Ramos (cell line): ENCODE measurements around the gene KRT14.
"Not testable (repeated sequence)": the region's sequence is repeated elsewhere in the genome, so short reads cannot be mapped to it uniquely, and the experiment has no call there.

Experiments used
- in situ Hi-C: fragments of 300-500 bp; cut with MboI; formaldehyde crosslinking; loops from one replicate; pipeline ENCODE4 v1.14.3; 2022; ENCODE audit warnings: low sequenced_read_pairs; ENCODE audit not compliant: unreplicated experiment

KRT14 gene

GRCh38 chr17:41548844-41549595 is 37.7 kb downstream of the KRT14 start:
- in situ Hi-C loops = no loop called here

- in situ Hi-C loops = no loop called here
Measured at GRCh38 chr17:41547921-41548843, 38.5 kb downstream of the KRT14 start.

DNA sequence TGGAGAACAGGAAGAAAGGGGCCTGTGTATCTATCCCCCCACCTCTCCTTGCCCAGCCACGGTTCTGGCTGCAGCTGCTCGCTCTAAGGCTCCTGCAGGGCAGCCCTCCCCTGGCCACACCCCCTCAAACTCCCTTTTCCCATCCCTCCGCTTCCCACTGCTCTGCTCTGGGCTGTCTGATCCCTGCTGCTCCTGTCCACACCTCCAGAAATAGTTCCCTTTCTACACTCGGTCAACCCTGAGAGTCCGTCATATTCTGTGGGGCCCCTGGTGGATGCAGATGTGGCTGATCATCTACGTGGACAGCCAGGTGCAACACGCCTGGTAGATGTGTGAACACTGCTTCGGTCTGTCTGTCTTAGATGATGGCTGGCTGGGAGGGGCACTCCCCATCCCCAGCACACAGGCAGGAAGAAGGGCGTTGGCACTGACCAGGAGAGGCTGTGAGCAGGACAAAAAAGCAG is 39.3 kb downstream of the KRT14 start:
- in situ Hi-C loops = no loop called here

DNA sequence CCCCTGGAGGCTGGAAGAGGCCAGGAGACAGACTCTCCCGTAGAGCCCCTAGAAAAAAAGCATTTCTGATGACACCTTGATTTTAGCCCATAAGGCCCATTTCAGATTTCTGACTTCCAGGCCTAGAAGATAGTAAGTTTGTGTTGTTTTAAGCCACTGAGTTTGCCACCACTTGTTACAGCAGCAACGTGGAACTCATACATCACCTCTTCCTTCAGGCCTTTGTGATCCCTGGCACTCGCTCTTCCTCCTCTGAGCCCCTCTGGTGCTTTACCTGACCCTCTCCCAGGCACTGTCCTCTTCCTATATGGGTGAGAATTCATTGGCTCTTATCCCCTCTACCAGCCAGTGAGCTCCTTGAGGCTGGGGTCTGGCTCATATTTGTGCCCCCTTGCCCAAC is 39.9 kb downstream of the KRT14 start:
- in situ Hi-C loops = no loop called here

DNA sequence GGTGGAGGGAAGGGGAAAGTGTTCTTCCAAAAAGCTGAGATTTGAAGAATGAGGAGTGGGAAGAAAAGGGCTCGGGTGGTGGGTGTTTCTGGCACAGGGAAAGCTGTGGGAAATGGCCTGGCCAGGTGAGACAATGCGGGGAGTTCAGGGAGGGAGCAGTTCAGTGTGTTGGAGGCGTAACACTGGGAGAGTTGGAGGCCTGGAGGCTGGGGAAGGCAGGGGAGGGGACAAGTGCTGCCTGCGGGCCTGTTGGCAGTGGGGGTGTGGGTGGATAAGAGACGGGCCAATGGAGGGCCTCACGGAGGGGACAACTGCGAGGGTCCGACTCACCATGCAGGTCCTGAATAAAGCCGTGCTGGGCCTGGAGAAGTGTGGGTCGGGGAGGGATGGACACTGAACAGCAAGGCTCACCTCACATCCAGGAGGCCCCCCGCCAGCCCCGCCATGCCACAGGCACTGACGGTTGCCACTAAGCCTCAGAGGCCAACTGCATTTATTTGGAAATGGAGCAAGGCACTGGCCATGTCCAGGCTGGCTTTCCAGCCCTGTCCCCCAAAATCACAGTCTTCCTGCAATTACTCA is 40.8 kb downstream of the KRT14 start:
- in situ Hi-C loops = no loop called here

- in situ Hi-C loops = no loop called here
Measured at GRCh38 chr17:41544935-41545334, 41.8 kb downstream of the KRT14 start.

DNA sequence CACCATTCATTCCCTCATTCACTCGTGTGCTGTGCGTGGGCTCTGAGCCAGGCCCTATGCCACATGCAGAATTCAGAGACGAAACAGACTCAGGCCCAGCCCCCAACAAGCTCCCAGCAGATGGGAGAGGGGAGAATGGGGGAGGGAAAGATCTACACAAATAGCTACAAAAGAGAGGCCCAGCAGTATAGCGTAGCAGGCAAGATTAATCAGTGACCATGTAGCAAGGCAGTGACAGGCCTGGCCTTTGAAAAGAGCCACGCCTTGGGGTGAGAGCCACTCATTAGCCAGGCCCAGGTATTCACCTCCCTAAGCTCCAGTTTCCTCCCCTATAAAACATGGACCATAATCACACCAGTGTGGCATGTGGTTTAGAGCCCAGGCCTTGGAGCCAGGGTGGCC is 42.2 kb downstream of the KRT14 start:
- in situ Hi-C loops = no loop called here

- in situ Hi-C loops = not testable (repeated sequence)
Measured at GRCh38 chr17:41542786-41543185, 43.9 kb downstream of the KRT14 start.

DNA sequence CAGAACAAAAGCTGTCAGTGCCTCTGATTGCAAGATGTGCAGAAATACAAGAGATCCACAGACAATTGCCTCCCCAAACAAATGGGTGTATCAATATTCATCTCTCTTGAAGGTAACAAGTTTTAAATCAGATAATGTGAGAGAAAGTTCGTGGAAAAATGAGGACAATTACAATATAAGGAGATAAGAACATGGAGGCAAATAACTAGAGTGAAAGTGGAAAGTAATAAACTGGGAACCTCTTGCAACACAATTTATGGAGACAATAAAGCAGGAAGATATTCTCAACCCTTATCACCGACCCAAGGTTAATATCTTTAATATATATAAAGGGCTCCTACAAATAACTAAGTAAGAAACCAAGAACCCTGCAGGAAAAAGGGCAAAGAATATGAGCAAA is 44.3 kb downstream of the KRT14 start:
- in situ Hi-C loops = no loop called here

DNA sequence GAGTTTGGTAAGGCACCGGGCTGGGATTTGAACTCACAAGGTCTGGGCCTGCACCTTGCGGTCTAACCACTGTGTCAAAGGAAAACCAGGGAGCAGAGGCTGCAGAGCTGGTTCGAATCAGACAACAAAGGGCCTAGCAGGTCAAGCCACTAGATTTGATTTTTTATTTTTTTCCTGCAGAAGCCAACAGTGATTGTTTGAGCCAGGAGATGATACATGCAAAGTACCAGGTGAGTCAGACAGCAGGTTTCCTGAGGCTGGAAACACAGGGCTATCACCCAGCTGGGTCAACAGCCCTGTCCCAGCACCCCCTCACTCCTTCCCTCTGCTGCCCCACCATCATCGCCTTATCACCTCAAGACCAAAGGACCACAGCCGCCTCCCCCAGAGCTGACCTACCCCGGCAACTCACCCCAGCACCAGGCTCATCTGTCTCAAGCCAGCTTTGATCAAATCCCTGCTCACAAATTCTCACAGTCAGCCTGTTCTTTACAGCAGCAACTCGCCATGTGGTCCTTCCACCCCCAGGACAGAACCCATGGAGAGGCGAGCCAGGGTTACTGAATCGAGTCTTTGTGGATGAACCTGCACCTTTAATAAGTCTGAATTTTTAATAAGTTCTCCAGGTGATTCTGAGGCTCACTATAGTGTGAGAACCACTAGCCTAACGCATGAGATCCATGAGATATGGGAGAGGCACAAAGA is 45.6 kb downstream of the KRT14 start:
- in situ Hi-C loops = no loop called here

- in situ Hi-C loops = no loop called here
Measured at GRCh38 chr17:41539979-41540701, 46.6 kb downstream of the KRT14 start.

DNA sequence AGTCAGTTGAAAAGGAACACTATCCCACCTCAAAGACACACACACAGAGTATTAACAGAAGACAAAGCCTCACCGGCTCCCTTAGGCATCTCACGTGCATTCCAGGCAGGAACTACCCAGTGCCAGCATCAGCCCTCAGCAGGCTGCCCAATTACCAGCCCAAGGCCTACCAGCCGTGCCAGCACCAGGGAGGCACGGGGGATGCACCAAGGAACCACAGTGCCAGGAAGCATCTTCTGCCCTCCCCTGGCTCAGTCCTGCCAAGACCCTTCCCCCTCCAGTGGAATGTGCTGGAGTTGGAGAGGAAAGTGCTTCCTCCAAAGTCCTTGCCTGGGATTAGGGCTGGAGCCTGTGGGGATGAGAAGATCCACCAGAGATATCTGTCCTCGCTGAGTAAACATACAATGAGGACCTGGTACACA is 47.6 kb downstream of the KRT14 start:
- in situ Hi-C loops = no loop called here

GRCh38 chr17:41538565-41538991 is 48.1 kb downstream of the KRT14 start:
- in situ Hi-C loops = no loop called here

- in situ Hi-C loops = no loop called here
Measured at GRCh38 chr17:41537990-41538389, 48.7 kb downstream of the KRT14 start.

DNA sequence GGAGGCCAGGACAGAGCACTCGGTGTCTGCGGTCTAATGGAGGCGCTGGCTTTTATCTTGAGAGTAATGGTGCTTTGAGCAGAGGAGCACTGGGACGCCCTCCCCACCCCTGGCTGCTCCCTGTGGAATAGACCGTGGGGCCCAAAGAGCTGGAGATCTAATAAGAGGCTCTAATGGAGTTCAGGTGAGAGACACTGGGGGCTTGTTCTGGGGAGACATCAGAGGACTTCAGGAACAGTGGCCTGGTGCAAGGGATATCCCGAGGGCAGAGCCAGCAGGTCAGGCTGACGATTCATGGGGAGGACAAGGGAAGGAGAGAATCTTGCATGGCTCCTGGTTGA is 49.1 kb downstream of the KRT14 start:
- in situ Hi-C loops = no loop called here

DNA sequence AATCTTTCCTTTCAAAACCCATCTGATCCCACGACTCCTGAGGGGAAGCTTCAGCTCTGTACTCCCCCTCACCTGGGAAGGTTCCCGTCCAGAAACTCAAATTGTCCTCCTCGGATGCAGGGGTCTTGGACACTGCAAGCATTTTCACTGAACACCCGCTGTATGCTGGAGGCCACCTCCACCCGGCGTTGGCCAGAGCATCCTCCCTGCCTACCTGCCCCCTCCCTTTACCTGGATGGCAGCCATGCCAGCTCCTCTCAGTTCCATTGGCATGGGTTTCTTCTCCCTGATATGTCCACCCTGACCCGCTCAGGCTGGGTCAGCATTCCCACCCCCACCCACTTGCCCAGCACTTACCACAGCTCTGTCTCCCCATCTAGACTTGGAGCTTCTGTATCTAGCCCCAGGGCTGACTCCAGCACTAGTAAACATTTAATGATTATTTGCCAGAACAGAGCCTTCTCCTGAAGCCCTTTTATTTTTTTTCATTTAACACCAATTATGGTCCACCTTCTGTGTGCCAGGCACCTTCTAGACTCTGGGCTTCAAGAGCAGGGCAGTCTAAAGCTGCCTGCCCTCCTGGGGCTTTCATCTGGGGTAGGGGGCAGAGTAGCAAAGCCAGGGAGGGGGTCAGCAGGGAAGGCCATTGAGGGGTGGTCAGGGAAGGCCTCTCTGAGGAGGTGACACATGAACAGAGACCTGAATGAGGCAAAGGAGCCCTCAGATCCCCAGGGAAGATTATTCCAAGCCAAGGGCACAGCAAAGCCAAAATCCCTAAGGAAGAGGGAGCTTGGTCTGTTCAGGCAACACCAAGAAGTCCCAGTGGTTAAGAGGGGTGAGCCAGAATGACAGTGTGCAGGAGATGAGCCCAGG is 49.7 kb downstream of the KRT14 start:
- in situ Hi-C loops = no loop called here

GRCh38 chr17:41535764-41536481 is 50.8 kb downstream of the KRT14 start:
- in situ Hi-C loops = no loop called here

DNA sequence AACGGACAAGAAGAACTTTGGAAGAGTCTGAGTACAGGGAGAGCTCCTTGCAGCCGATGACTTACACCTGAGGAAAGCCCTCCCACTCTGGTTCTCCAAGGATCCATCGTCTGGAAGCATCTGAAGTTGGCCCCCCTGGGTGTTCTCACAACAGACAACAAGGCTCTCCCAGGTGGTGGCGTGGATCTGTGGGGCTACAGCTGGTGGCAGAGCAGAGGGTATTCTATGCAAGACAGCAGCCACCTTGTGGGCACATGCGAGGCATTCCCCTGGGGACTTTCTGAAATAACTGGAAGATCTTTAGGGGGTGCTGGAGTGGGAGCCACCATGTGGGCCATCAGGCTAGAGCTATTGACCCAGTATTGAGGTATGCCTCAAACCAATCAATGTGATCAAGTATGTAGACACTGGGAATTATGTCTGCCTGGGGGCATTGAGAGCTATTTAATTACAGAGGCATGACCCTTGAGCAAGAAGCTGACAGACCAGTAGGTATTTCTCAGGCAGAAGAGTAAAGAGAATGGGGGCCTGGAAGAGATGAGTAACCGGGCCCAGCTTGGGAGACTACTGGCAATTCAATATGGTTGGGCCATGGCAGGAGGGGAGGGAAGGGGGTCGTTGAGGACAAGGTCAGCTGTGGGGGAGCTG is 51.7 kb downstream of the KRT14 start:
- in situ Hi-C loops = no loop called here
